HepG2 (cell line): ENCODE results near the gene AQP7. TPM values are rescaled to one million over a fixed set of nuclear protein-coding genes. Genes with fewer than 3 reads are reported as not detected.

Source experiments
- ARHGAP35 ChIP-seq: sonication (generic); formaldehyde crosslinking; IDR thresholded peaks from 2 replicates; pipeline ENCODE4 v1.9.0; 2022; ENCODE audit warnings: mild to moderate bottlenecking, inconsistent platforms, moderate library complexity, missing genetic modification reagents, borderline replicate concordance
- CBX5 ChIP-seq: sonication (generic); formaldehyde crosslinking; IDR thresholded peaks from 2 replicates; pipeline ENCODE4 v1.4.0; 2020; ENCODE audit warnings: missing genetic modification reagents, borderline replicate concordance
- CREB3 ChIP-seq: sonication (generic); formaldehyde crosslinking; IDR thresholded peaks from 2 replicates; pipeline ENCODE4 v1.5.0; 2020; ENCODE audit warnings: missing genetic modification reagents
- GATAD2A ChIP-seq: IDR thresholded peaks from 2 replicates; pipeline ENCODE4 v1.6.1; 2016
- HINFP ChIP-seq: sonication (generic); formaldehyde crosslinking; IDR thresholded peaks from 2 replicates; pipeline ENCODE4 v1.4.0; 2020; ENCODE audit warnings: low read depth, mild to moderate bottlenecking, missing genetic modification reagents
- JDP2 ChIP-seq: sonication (generic); formaldehyde crosslinking; IDR thresholded peaks from 2 replicates; pipeline ENCODE4 v1.8.1; 2022; ENCODE audit warnings: missing genetic modification reagents, borderline replicate concordance
- KLF11 ChIP-seq: IDR thresholded peaks from 2 replicates; pipeline ENCODE4 v1.6.1; 2016; ENCODE audit warnings: missing compliant biosample characterization
- MNT ChIP-seq: fragments of 450-650 bp; IDR thresholded peaks from 2 replicates; pipeline ENCODE4 v1.6.1; 2016
- MTF2 ChIP-seq: sonication (generic); formaldehyde crosslinking; IDR thresholded peaks from 2 replicates; pipeline ENCODE4 v1.5.0; 2020; ENCODE audit warnings: missing genetic modification reagents, borderline replicate concordance
- NCOR1 ChIP-seq: fragments of 200-600 bp; sonication (generic); IDR thresholded peaks from 2 replicates; pipeline ENCODE4 v1.7.0; 2017; ENCODE audit warnings: antibody characterized with exemption, low read length, borderline replicate concordance
- NFIC ChIP-seq: IDR thresholded peaks from 2 replicates; pipeline ENCODE4 v1.6.1; 2012; ENCODE audit warnings: mild to moderate bottlenecking, low read length, inconsistent platforms
- RARA ChIP-seq: IDR thresholded peaks from 2 replicates; pipeline ENCODE4 v1.6.1; 2016; ENCODE audit warnings: missing genetic modification reagents, missing compliant biosample characterization
- SP2 ChIP-seq: sonication (generic); formaldehyde crosslinking; IDR thresholded peaks from 2 replicates; pipeline ENCODE4 v1.5.1; 2020; ENCODE audit warnings: mild to moderate bottlenecking, missing genetic modification reagents
- TFE3 ChIP-seq: IDR thresholded peaks from 2 replicates; pipeline ENCODE4 v1.6.1; 2016
- ZBTB37 ChIP-seq: sonication (generic); formaldehyde crosslinking; IDR thresholded peaks from 2 replicates; pipeline ENCODE4 v1.4.0; 2020; ENCODE audit warnings: mild to moderate bottlenecking, missing genetic modification reagents
- ZNF101 ChIP-seq: sonication (generic); formaldehyde crosslinking; IDR thresholded peaks from 2 replicates; pipeline ENCODE4 v1.4.0; 2020; ENCODE audit warnings: mild to moderate bottlenecking, low read depth, missing genetic modification reagents, borderline replicate concordance
- ZNF274 ChIP-seq: sonication (generic); formaldehyde crosslinking; IDR thresholded peaks from 2 replicates; pipeline ENCODE4 v1.5.1; 2020; ENCODE audit warnings: mild to moderate bottlenecking, missing genetic modification reagents
- ZNF282 ChIP-seq: fragments of 450-650 bp; IDR thresholded peaks from 2 replicates; pipeline ENCODE4 v1.6.1; 2018; ENCODE audit not compliant: partially characterized antibody
- ZNF335 ChIP-seq: sonication (generic); formaldehyde crosslinking; IDR thresholded peaks from 2 replicates; pipeline ENCODE4 v1.4.0; 2020; ENCODE audit warnings: missing genetic modification reagents
- ZNF33B ChIP-seq: sonication (generic); formaldehyde crosslinking; IDR thresholded peaks from 2 replicates; pipeline ENCODE4 v1.5.1; 2020; ENCODE audit warnings: mild to moderate bottlenecking, missing genetic modification reagents
- ZNF383 ChIP-seq: sonication (generic); formaldehyde crosslinking; IDR thresholded peaks from 2 replicates; pipeline ENCODE4 v1.4.0; 2020; ENCODE audit warnings: missing genetic modification reagents, mild to moderate bottlenecking, borderline replicate concordance
- ZNF850 ChIP-seq: sonication (generic); formaldehyde crosslinking; conservative IDR thresholded peaks from 2 replicates; pipeline ENCODE4 v1.9.0; 2021; ENCODE audit warnings: mild to moderate bottlenecking, missing genetic modification reagents
- polyA plus RNA-seq, 8 experiments: library from polyadenylated mRNA; depleted of rRNA in 3 of 8; stranded (reverse) in 7 of 8; unstranded in 1 of 8; fragments of >200 nt; fragmentation: Illumina TruSeq in 4 of 8; extraction: Trizol in 4 of 8; gene quantifications; 2 replicates each; pipeline versions ENCODE4 v1.2.1 to v1.2.3, GENCODE V29; 2011 to 2016; ENCODE audit warnings: low read depth in 4 of 8, missing spikeins in 1 of 8, mixed read lengths in 1 of 8; ENCODE audit not compliant: insufficient read depth in 1 of 8
- total RNA-seq, 5 experiments: library from RNA; depleted of rRNA; stranded (reverse); fragments of >200 nt; fragmentation: Illumina TruSeq; extraction: Trizol; gene quantifications; 2 replicates each; pipeline ENCODE4 v1.2.3, GENCODE V29; 2016; ENCODE audit warnings: low read depth in 1 of 5
- TF ChIP-seq, protein P1 (sequence below): sonication (generic); formaldehyde crosslinking; conservative IDR thresholded peaks from 2 replicates; pipeline ENCODE4 v1.5.0; 2020; ENCODE audit warnings: missing genetic modification reagents

The AQP7 gene
- total and polyA plus RNA-seq, 2 of the 13 experiments (the other 11 are each of a cell fraction or from before 2014, with no cell fraction given) = 1.9 to 2.1 TPM

DNA sequence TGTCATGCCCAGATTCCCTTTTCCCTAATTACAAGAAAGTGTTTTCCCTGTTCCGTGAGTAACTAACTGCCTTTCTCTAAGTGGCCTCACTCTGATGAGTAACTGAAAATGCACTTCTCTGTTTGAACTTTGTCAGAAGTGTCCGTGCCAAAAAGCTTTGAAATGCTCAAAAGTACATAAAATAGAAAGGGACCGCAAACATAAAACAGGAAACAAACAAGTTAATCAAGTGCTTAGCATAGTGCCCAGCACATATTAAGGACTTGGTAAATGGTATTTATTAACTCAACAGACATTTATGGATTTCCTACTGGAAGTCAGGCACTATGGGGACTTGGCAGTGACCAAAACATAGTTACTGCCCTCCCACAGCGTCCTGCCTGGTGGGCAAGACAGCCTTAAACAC, 22.8 kb upstream of the AQP7 start (continued):
- TF ChIP-seq MNT (no peak), HINFP (CRISPR knock-in tag) (no peak), ZNF274 (CRISPR knock-in tag) (no peak), ZNF101 (no peak), ZNF335 (CRISPR knock-in tag) (no peak), ZNF850 (no peak), GATAD2A (CRISPR knock-in tag) (0 out of 2 replicates have a peak, but pooled peaks have one; percentile 31), ZNF383 (no peak), ZNF33B (CRISPR knock-in tag) (no peak), CBX5 (CRISPR knock-in tag) (no peak), KLF11 (CRISPR knock-in tag) (no peak), MTF2 (no peak), RARA (CRISPR knock-in tag) (peak; percentile 56; the same call in 1 of the 2 replicates), NFIC (peak; percentile 50; the same call in 1 of the 2 replicates), JDP2 (CRISPR knock-in tag) (no peak), TFE3 (CRISPR knock-in tag) (no peak), SP2 (CRISPR knock-in tag) (no peak), ARHGAP35 (no peak), CREB3 (CRISPR knock-in tag) (no peak), ZBTB37 (CRISPR knock-in tag) (no peak), NCOR1 (no peak), ZNF282 (no peak)
- TF ChIP-seq, protein P1, sequence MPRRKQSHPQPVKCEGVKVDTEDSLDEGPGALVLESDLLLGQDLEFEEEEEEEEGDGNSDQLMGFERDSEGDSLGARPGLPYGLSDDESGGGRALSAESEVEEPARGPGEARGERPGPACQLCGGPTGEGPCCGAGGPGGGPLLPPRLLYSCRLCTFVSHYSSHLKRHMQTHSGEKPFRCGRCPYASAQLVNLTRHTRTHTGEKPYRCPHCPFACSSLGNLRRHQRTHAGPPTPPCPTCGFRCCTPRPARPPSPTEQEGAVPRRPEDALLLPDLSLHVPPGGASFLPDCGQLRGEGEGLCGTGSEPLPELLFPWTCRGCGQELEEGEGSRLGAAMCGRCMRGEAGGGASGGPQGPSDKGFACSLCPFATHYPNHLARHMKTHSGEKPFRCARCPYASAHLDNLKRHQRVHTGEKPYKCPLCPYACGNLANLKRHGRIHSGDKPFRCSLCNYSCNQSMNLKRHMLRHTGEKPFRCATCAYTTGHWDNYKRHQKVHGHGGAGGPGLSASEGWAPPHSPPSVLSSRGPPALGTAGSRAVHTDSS = no peak
